GM18511 (cell line): ENCODE measurements around the gene PCGF3.

ENCODE experiments used
- ATAC-seq: cut with Tn5 transposase; IDR thresholded peaks from one replicate; pipeline ENCODE4 v1.9.1; 2021; ENCODE audit warnings: mild to moderate bottlenecking, moderate library complexity; ENCODE audit not compliant: unreplicated experiment

PCGF3 gene

GRCh38 chr4:705278-706082 lies at the start of gene PCGF3:
TSS of gene PCGF3 (plus strand) at chr4:705832. CDS start at chr4:733681, 27,849 bp downstream.
- ATAC-seq: peak; percentile 94

- no peak for ATAC-seq
Observed at GRCh38 chr4:656436-657337, 48.9 kb upstream of the PCGF3 start.

GRCh38 chr4:657338-657833 lies 48.2 kb upstream of the PCGF3 start:
- no peak for ATAC-seq

GRCh38 chr4:657834-658667 lies 47.6 kb upstream of the PCGF3 start:
- ATAC-seq: no peak

- no peak for ATAC-seq
Observed at GRCh38 chr4:658681-659667, 46.7 kb upstream of the PCGF3 start.

GRCh38 chr4:659851-660250 lies 45.8 kb upstream of the PCGF3 start:
- no peak for ATAC-seq

GRCh38 chr4:660401-660800 lies 45.2 kb upstream of the PCGF3 start:
- no peak for ATAC-seq

GRCh38 chr4:661231-661630 lies 44.4 kb upstream of the PCGF3 start:
- ATAC-seq: no peak

- no peak for ATAC-seq
Observed at GRCh38 chr4:661881-662761, 43.5 kb upstream of the PCGF3 start.

- ATAC-seq: peak; percentile 18
Observed at GRCh38 chr4:663046-663437, 42.6 kb upstream of the PCGF3 start.

GRCh38 chr4:663438-664428 lies 41.9 kb upstream of the PCGF3 start:
- ATAC-seq: peak; percentile 82

GRCh38 chr4:664713-665231 lies 40.9 kb upstream of the PCGF3 start:
- no peak for ATAC-seq

GRCh38 chr4:665381-665750 lies 40.3 kb upstream of the PCGF3 start:
- no peak for ATAC-seq

GRCh38 chr4:665751-666435 lies 39.7 kb upstream of the PCGF3 start:
- no peak for ATAC-seq

- no peak for ATAC-seq
Observed at GRCh38 chr4:666436-666810, 39.2 kb upstream of the PCGF3 start.

GRCh38 chr4:666822-667544 lies 38.6 kb upstream of the PCGF3 start:
- no peak for ATAC-seq
